ENCODE results near the gene GRK5. TPM values are rescaled to one million over a fixed set of nuclear protein-coding genes. Genes with fewer than 3 reads are reported as not detected.

Gene GRK5
- polyA plus RNA-seq, 1 donor from 2014 or later = 34.9 TPM

- H3K9me2 ChIP-seq (ENCODE audit: insufficient read depth, low read length) = no peaks in the 10 kb centered on the region
- no peak overlapping the region for H3K9ac ChIP-seq (ENCODE audit: low read length)
- no peak overlapping the region for H3K4me3 ChIP-seq (ENCODE audit: low read length)
- H3K27me3 ChIP-seq (ENCODE audit: insufficient read depth, low read depth, low read length) = no peaks in the 10 kb centered on the region
- H3K27ac ChIP-seq (ENCODE audit: low read length) = no peak overlapping the region
- H3K4me2 ChIP-seq (ENCODE audit: low read length) = no peak overlapping the region
- TF ChIP-seq EP300 (conservative IDR thresholded peaks at IDR 0.05; ENCODE audit: poor library complexity, severe bottlenecking) (no peak), RAD21 (conservative IDR thresholded peaks at IDR 0.05) (no peak)
- H3K79me2 ChIP-seq (replicated peaks; ENCODE audit: insufficient read depth, low read length) = no peaks in the 10 kb centered on the region
- no peak overlapping the region for H2AFZ ChIP-seq (ENCODE audit: low read depth, low read length)
- no peaks in the 10 kb centered on the region for H3K36me3 ChIP-seq (ENCODE audit: insufficient read depth, low read length)
- H3F3A ChIP-seq (ENCODE audit: insufficient read depth, low read length, poor library complexity, severe bottlenecking) = no peaks in the 10 kb centered on the region
- H3K9me3 ChIP-seq (ENCODE audit: low read length) = no peaks in the 10 kb centered on the region
- H4K20me1 ChIP-seq (ENCODE audit: insufficient read depth) = no peaks in the 10 kb centered on the region
These were observed 282.6 kb downstream of the GRK5 start for GRCh38 chr10:119489991-119490326.

DNA sequence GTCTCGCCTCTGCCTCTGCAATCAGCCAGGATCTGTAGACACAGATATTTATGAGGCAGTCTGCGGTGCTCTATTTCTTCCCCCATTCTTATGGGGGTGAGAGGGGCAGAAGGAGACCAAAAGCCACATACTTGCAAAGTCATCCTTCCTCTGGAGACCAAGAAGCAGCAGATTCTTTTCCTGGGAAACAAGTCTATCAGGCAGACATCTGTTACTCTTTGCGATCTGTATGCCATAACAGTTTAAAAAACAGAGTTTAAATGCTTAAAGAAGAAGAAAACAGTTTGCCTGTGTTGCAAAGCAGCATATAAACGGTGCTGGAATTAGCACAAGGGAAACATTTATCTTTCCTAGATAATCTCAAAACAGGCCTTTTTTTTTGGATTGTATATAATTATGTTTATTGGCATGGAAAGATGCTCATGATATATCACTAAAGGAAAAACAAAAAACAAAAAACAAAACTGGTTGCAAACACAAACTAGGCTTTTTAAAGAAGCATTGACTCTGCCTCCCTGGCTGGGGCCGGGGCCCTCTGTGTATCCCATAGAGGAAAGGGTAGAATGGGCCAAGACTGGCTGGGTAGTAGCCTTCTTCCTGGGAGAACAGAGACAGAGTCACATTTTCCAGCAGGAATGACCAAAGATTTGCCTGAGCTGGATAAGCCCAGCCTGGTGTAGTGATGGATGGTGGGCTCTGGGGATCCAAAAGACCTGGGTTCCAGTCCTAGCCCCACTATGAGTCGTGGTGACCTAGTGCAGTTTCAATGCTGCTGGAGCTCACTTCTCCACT is 284.8 kb downstream of the GRK5 start:
- H3K9ac ChIP-seq (ENCODE audit: low read length) = no peak overlapping the region
- no peaks in the 10 kb centered on the region for H4K20me1 ChIP-seq (ENCODE audit: insufficient read depth)
- H3K27me3 ChIP-seq (ENCODE audit: insufficient read depth, low read depth, low read length) = no peaks in the 10 kb centered on the region
- no peaks in the 10 kb centered on the region for H3F3A ChIP-seq (ENCODE audit: insufficient read depth, low read length, poor library complexity, severe bottlenecking)
- TF ChIP-seq TAF1 (IDR thresholded peaks at IDR 0.05; ENCODE audit: low read depth) (no peak), POLR2AphosphoS5 (IDR thresholded peaks at IDR 0.05) (no peak), MXI1 (conservative IDR thresholded peaks at IDR 0.05; ENCODE audit: poor library complexity, severe bottlenecking) (no peak), REST (IDR thresholded peaks at IDR 0.05; ENCODE audit: borderline replicate concordance) (no peak), EP300 (conservative IDR thresholded peaks at IDR 0.05; ENCODE audit: poor library complexity, severe bottlenecking) (no peak), SMC3 (conservative IDR thresholded peaks at IDR 0.05; ENCODE audit: poor library complexity) (no peak), EZH2 (IDR thresholded peaks at IDR 0.05; ENCODE audit: borderline replicate concordance, insufficient read depth, low read length, poor library complexity, severe bottlenecking) (no peak), RAD21 (conservative IDR thresholded peaks at IDR 0.05) (no peak)
- TF ChIP-seq, protein P1, sequence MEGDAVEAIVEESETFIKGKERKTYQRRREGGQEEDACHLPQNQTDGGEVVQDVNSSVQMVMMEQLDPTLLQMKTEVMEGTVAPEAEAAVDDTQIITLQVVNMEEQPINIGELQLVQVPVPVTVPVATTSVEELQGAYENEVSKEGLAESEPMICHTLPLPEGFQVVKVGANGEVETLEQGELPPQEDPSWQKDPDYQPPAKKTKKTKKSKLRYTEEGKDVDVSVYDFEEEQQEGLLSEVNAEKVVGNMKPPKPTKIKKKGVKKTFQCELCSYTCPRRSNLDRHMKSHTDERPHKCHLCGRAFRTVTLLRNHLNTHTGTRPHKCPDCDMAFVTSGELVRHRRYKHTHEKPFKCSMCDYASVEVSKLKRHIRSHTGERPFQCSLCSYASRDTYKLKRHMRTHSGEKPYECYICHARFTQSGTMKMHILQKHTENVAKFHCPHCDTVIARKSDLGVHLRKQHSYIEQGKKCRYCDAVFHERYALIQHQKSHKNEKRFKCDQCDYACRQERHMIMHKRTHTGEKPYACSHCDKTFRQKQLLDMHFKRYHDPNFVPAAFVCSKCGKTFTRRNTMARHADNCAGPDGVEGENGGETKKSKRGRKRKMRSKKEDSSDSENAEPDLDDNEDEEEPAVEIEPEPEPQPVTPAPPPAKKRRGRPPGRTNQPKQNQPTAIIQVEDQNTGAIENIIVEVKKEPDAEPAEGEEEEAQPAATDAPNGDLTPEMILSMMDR (IDR thresholded peaks at IDR 0.05; ENCODE audit: poor library complexity, severe bottlenecking) = no peak
- no peak overlapping the region for H3K27ac ChIP-seq (ENCODE audit: low read length)
- H3K9me2 ChIP-seq (ENCODE audit: insufficient read depth, low read length) = no peaks in the 10 kb centered on the region
- no peak overlapping the region for H3K4me3 ChIP-seq (ENCODE audit: low read length)
- H3K4me2 ChIP-seq (ENCODE audit: low read length) = no peak overlapping the region
- no peaks in the 10 kb centered on the region for H3K79me2 ChIP-seq (replicated peaks; ENCODE audit: insufficient read depth, low read length)
- no peaks in the 10 kb centered on the region for H3K9me3 ChIP-seq (ENCODE audit: low read length)
- no peaks in the 10 kb centered on the region for H3K36me3 ChIP-seq (ENCODE audit: insufficient read depth, low read length)
- no peak overlapping the region for H2AFZ ChIP-seq (ENCODE audit: low read depth, low read length)
